Measurements from ENCODE around the gene A4GALT.
A peak's percentile ranks its signal among the peaks of the same experiment; 100 is the strongest.

Gene A4GALT

DNA sequence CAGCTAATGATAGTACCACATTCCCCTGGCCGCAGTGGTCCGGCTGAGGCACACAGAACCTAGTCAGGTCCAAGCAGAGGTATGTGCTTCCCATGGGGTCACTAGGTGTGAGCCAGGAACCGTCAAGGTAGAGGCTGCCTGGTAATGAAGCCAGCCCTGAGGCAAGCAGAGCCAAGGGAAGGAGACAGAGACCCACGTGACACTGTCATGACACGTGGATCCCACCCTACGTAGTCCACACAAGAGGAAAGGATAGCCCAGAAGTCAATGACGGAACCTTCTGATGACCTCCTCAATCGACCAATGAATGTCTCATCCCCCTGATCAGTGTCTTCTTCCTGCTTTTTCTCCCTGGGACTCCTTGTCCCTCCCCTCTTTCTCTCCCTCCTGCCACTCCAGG, 19.0 kb downstream of the A4GALT start:
- DNase-seq (ENCODE audit: low spot score): no peak

GRCh38 chr22:42700901-42701300, 19.8 kb downstream of the A4GALT start:
- DNase-seq (ENCODE audit: low spot score): no peak

DNA sequence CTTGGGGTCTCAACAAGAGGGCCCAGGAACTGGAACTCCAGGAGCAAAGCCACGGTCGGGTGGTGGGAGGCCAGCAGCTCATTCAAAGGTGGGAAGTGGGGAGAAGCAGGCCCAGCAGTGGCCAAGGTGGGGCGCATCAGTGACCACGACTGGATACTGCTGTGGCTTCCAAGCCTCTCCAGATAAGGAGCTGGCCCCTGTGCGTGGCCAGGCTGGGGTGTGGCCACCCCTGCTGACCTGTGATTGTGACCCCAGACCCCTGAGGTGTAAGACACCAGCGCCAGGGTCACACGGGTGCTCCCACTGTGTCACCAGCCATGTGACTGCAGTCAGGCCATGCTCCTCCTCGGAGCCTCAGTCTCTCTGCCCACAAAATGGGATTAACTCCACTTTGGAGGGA, 20.3 kb downstream of the A4GALT start:
- no peak for DNase-seq (ENCODE audit: low spot score)

GRCh38 chr22:42699976-42700352, 20.7 kb downstream of the A4GALT start:
- DNase-seq (ENCODE audit: low spot score): no peak

- DNase-seq (ENCODE audit: low spot score): no peak
Measured at GRCh38 chr22:42699281-42699975, 21.2 kb downstream of the A4GALT start.

DNA sequence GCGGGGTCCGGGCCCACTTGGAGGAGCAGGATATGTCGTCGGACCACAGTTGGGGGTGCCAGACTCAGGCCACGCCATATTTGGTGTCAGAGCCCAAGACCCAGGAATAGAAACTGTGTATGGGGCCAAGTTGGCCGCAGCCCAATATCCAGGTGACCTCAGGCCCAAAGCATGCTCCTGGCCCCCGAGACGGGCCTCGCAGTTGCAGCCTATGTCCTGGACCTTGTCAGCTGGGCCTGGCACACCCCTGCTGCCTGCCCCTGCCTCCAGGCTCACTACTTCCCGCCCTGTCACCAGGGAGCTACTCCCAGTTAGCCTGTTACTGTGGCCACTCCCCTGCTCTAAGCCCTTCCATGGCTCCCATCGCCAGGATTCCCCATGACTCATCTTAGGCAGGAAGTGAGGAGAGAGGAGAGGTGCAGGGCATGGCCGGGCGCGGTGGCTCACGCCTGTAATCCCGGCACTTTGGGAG, 23.1 kb downstream of the A4GALT start:
- DNase-seq (ENCODE audit: low spot score): peak; percentile 87

DNA sequence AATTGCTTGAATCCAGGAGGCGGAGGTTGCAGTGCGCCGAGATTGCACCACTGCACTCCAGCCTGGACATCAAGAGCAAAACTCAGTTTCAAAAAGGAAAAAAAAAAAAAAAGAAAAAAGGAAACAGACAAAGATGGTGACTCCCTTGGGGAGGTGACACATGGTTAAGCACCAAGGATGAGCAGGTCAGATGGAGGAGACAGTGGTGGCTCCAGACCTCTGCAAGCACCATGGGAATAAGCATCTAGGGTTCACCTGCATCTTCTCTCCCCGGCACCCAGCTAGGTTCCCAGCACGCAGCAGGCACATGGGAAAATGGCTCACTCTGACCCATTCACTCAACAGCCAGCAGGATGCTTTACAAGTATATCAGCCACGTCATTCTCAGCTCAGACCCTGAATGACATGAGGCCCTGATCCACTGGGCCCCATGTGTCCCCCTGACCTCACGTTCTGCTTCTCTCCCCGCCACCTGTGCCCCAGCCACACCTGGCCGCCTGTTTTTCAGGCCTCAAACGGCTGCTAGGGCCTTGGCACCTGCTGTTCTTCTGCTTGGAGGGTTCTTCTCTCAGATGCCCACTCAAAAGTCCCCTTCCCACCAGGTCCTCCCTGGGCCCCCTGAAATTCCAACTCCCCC, 24.2 kb downstream of the A4GALT start:
- DNase-seq (ENCODE audit: low spot score): no peak

DNA sequence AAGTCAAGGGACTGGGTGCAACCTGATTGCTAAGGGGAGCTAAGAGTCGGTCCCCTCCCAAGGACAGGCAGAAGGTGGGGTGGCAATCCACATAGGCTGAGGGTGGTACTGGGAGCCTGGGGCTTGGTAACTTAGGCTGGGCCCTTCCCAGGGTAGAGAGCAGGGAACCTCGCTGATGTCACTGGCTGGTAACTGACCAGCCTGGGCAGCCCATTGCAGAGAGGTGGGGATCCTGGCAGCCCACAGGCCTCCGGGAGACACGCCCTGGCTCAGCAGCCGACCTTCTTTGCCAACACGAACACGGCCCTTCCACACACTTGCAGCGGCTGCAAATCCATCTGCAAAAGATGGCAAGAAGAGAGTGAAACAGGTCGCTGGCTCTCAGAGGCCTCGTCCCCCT, 25.4 kb downstream of the A4GALT start:
- no peak for DNase-seq (ENCODE audit: low spot score)

- DNase-seq (ENCODE audit: low spot score): no peak
Measured at GRCh38 chr22:42693763-42694683, 26.6 kb downstream of the A4GALT start.

- no peak for DNase-seq (ENCODE audit: low spot score)
Measured at GRCh38 chr22:42693055-42693762, 27.5 kb downstream of the A4GALT start.

GRCh38 chr22:42692239-42693054, 28.2 kb downstream of the A4GALT start:
- DNase-seq (ENCODE audit: low spot score): no peak

- DNase-seq (ENCODE audit: low spot score): no peak
Measured at GRCh38 chr22:42691440-42691839, 29.2 kb downstream of the A4GALT start.

GRCh38 chr22:42688241-42689211, 32.1 kb downstream of the A4GALT start:
- DNase-seq (ENCODE audit: low spot score): peak; percentile 88

DNA sequence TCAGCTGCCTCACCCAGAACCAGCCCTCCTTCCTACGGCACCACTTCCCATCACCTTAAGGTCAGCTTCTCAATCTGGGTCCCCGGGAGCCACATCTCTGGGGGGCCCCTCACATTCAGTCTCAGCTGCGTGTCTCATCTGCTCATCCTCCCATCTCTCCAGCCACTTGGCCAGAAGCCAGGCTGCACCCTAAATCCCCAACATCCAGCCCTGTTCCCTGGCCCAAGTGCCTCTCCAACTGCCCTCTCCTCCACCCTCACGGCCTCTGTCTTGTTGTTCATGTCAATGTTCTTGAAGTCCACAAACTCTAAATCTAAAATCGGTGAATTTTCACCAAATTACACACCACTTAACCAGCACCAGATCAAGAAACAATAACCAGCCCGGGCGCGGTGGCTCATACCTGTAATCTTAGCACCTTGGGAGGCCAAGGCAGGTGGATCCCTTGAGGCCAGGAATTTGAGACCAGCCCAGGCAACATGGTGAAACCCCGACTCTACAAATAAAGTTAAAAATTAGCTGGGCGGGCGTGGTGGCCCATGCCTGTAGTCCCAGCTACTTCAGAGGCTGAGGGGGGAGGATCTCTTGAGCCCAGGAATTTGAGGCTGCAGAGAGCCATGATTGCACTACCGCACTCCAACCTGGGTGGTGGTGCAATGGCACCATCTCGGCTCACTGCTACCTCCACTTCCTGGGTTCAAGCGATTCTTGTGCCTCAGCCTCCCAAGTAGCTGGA, 33.7 kb downstream of the A4GALT start:
- no peak for DNase-seq (ENCODE audit: low spot score)

GRCh38 chr22:42685941-42686653, 34.6 kb downstream of the A4GALT start:
- no peak for DNase-seq (ENCODE audit: low spot score)

- DNase-seq (ENCODE audit: low spot score): no peak
Measured at GRCh38 chr22:42684462-42685195, 36.0 kb downstream of the A4GALT start.

DNA sequence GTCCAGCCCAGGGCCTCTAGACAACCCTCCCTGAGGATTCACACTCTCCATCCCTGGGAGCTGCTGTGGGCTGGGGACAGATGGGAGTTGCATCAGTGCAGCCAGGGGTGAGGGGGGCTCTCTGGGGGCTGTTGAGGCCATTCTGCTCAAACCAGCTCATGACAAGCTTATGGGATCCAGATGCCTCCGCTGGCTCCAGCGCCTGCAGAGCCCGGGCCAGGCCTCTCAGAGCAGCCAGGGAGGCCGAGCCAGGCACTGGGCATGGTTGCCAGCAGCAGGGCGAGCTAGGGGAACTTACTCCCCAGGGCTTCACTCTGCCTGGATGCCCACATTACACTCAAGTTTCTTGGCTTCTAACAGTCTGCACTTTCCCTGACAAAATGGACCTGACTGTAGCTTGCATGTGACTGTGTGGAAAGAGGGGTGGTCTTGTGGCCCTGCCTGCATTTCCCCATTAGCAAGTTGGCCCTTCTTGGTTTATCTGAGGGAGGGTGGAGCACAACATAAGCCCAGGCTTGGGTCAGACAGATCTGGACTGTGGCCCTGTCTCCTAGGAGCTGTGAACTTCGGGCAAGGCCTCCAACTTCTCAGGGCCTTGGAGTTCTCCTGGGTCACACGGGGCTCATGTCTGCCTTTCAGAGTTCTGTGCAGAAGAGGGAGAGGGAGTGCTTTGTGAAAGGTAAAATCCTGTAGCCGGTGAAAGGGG, 36.9 kb downstream of the A4GALT start:
- DNase-seq (ENCODE audit: low spot score): peak; percentile 68
